Measurements from ENCODE around the gene RGS12. TPM values are rescaled to one million over a fixed set of nuclear protein-coding genes. Genes with fewer than 3 reads are reported as not detected.

The RGS12 gene
- polyA plus RNA-seq, 1 of the 3 experiments (the other 2 are of a cell fraction), result 18.4 TPM

DNA sequence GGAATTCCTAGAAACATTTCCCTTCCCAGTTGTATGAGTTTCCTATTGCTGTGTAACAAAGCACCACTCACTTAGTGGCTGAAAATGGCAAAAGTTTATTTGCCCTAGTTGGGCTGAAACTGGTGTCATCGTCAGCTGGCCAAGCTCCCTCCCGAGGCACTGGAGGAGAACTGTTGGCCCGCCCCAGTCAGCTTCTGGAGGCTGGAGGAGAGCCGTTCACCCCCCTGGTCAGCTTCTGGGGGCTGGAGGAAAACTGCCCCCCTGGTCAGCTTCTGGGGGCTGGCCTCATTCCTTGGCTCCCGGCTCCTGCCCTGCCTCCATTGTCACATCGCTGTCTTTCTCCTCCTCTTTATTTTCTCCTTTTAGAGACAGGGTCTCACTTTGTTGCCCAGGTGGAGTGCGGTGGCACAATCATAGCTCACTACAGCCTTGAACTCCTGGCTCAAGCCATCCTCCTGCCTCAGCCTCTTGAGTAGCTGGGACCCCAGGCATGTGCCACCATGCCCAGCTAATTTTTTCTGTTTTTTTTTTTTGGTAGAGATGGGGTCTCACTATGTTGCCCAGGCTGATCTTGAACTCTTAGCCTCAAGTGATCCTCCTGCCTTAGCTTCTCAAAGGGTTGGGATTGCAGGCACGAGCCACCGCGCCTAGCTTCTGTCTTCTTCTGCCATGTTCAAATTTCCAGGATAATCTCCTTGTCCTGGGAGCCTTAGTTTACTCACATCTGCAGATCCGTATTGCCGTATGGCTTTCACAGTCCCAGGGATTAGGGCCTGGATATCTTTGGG, 3.2 kb downstream of the RGS12 start:
- CTCF ChIA-PET, result interaction anchor here (1.5 kb wide), 1 partner anchor 9 kb away, joined by 3 read pairs; no protein-coding TSS in a partner anchor
- Histone ChIP-seq H3K79me2 (ENCODE audit: insufficient read depth) (peaks cover 78% of the 10 kb centered on the region), H3K27ac (ENCODE audit: low read depth in 2 of 2, low read length in 1 of 2) (no peak overlapping the region)

DNA sequence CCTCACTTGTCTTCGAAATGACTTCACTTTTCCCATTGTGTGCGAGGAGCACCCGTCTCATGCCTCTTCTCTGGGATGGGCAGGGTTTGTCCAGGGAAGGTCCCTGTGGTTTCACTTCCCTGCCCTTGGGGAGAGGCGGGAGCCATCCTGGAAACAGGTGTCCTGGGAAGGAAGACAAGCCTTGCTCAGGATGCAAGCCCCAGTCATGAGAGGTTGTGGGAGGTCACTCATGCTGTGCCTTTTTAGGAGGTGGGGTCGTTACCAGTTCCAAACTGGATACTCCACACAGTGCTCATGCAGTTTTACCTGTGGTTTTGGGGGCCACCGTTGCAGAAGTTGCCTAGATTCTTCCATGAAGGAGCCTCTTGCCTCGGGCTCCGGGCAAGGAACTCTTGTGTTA, 3.8 kb downstream of the RGS12 start:
- Histone ChIP-seq H3K27ac (ENCODE audit: low read depth in 2 of 2, low read length in 1 of 2) (no peak overlapping the region), H3K36me3 (replicated peaks in 1 of 2; ENCODE audit: control insufficient read depth in 1 of 2, insufficient read depth in 2 of 2, low read length in 1 of 2) (peaks cover 0 to 9% of the 10 kb centered on the region in 2 experiments), H3K4me2 (no peak overlapping the region), H3K4me3 (ENCODE audit: low read depth in 2 of 2, low read length in 1 of 2) (no peak overlapping the region), H3K9me3 (no peaks in the 10 kb centered on the region), H3K9ac (no peak overlapping the region), H3K79me2 (ENCODE audit: insufficient read depth) (peaks cover 84% of the 10 kb centered on the region), H2AFZ (ENCODE audit: low read depth) (no peak overlapping the region), H4K20me1 (ENCODE audit: insufficient read depth) (peaks cover 41% of the 10 kb centered on the region), H3F3A (replicated peaks; ENCODE audit: insufficient read depth) (no peaks in the 10 kb centered on the region), H3K27me3 (ENCODE audit: insufficient read depth) (no peaks in the 10 kb centered on the region), H3K4me1 (ENCODE audit: control insufficient read depth in 1 of 2, insufficient read depth in 2 of 2, low read depth in 1 of 2, low read length in 1 of 2) (peaks cover 2 to 35% of the 10 kb centered on the region in 2 experiments; a peak in 2 of 4 replicates), H3K9me2 (no peaks in the 10 kb centered on the region)
- no peak for DNase-seq
- ChIA-PET CTCF (no interaction called here), POLR2A (no interaction called here)
- TF ChIP-seq ELF1 (IDR thresholded peaks at IDR 0.05), result no peak
- 99% methylated on average over 7 of the region's 8 CpGs for WGBS (ENCODE audit: low lambda C conversion rate)

More for the DNA sequence above, 3.2 kb downstream of the RGS12 start:
- Histone ChIP-seq H3K4me2 (no peak overlapping the region), H3F3A (replicated peaks; ENCODE audit: insufficient read depth) (no peaks in the 10 kb centered on the region), H3K4me1 (ENCODE audit: control insufficient read depth in 1 of 2, insufficient read depth in 2 of 2, low read depth in 1 of 2, low read length in 1 of 2) (peaks cover 7 to 40% of the 10 kb centered on the region in 2 experiments; a peak in 2 of 4 replicates), H3K27me3 (ENCODE audit: insufficient read depth) (no peaks in the 10 kb centered on the region), H3K9me3 (no peaks in the 10 kb centered on the region), H3K9ac (no peak overlapping the region), H4K20me1 (ENCODE audit: insufficient read depth) (peaks cover 34% of the 10 kb centered on the region), H3K9me2 (no peaks in the 10 kb centered on the region), H3K4me3 (ENCODE audit: low read depth in 2 of 2, low read length in 1 of 2) (no peak overlapping the region), H2AFZ (ENCODE audit: low read depth) (no peak overlapping the region), H3K36me3 (replicated peaks in 1 of 2; ENCODE audit: control insufficient read depth in 1 of 2, insufficient read depth in 2 of 2, low read length in 1 of 2) (peaks cover 0 to 9% of the 10 kb centered on the region in 2 experiments)
- WGBS (ENCODE audit: low lambda C conversion rate), result 98% methylated on average over 12 of the region's 12 CpGs
- DNase-seq, result no peak
- POLR2A ChIA-PET, result no interaction called here
- TF ChIP-seq EZH2phosphoT487 (IDR thresholded peaks at IDR 0.05; ENCODE audit: borderline replicate concordance, low read depth) (no peak), RCOR1 (IDR thresholded peaks at IDR 0.05; ENCODE audit: low read length) (no peak), RFX5 (IDR thresholded peaks at IDR 0.05; ENCODE audit: low read length) (no peak)
- TF ChIP-seq, protein P1, sequence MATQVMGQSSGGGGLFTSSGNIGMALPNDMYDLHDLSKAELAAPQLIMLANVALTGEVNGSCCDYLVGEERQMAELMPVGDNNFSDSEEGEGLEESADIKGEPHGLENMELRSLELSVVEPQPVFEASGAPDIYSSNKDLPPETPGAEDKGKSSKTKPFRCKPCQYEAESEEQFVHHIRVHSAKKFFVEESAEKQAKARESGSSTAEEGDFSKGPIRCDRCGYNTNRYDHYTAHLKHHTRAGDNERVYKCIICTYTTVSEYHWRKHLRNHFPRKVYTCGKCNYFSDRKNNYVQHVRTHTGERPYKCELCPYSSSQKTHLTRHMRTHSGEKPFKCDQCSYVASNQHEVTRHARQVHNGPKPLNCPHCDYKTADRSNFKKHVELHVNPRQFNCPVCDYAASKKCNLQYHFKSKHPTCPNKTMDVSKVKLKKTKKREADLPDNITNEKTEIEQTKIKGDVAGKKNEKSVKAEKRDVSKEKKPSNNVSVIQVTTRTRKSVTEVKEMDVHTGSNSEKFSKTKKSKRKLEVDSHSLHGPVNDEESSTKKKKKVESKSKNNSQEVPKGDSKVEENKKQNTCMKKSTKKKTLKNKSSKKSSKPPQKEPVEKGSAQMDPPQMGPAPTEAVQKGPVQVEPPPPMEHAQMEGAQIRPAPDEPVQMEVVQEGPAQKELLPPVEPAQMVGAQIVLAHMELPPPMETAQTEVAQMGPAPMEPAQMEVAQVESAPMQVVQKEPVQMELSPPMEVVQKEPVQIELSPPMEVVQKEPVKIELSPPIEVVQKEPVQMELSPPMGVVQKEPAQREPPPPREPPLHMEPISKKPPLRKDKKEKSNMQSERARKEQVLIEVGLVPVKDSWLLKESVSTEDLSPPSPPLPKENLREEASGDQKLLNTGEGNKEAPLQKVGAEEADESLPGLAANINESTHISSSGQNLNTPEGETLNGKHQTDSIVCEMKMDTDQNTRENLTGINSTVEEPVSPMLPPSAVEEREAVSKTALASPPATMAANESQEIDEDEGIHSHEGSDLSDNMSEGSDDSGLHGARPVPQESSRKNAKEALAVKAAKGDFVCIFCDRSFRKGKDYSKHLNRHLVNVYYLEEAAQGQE (IDR thresholded peaks at IDR 0.05; ENCODE audit: low read depth, low read length), result no peak

All from SK-N-SH (cell line).